Measurements from ENCODE around the gene PLEKHH2. TPM values are rescaled to one million over a fixed set of nuclear protein-coding genes. Genes with fewer than 3 reads are reported as not detected.

The PLEKHH2 gene
- total and polyA plus RNA-seq, 2 experiments from 2014 or later = 5.4 to 6.7 TPM

- no peak overlapping the region for H3K27ac Mint-ChIP-seq
- H3K27ac ChIP-seq (ENCODE audit: low read depth) = no peak overlapping the region
Observed at GRCh38 chr2:43737855-43738254, 100.8 kb downstream of the PLEKHH2 start.

More at GRCh38 chr2:43737855-43738254, 100.8 kb downstream of the PLEKHH2 start:
- Histone ChIP-seq H3F3A (replicated peaks; ENCODE audit: low read depth) (no peaks in the 10 kb centered on the region), H3K36me3 (ENCODE audit: insufficient read depth) (no peaks in the 10 kb centered on the region), H4K20me1 (replicated peaks; ENCODE audit: insufficient read depth) (no peaks in the 10 kb centered on the region), H3K27me3 (ENCODE audit: insufficient read depth) (no peaks in the 10 kb centered on the region), H3K9me2 (ENCODE audit: insufficient read depth) (no peaks in the 10 kb centered on the region), H3K4me3 (no peak overlapping the region), H2AFZ (no peak overlapping the region), H3K79me2 (replicated peaks; ENCODE audit: insufficient read depth) (no peaks in the 10 kb centered on the region), H3K4me2 (no peak overlapping the region), H3K4me1 (ENCODE audit: insufficient read depth) (no peaks in the 10 kb centered on the region)
- H3K27me3 Mint-ChIP-seq (ENCODE audit: insufficient read depth, low read depth, poor library complexity) = no peaks in the 10 kb centered on the region
- H3K4me1 Mint-ChIP-seq = peaks cover 5% of the 10 kb centered on the region; the same call in 2 of the 3 replicates
- no peak for TF ChIP-seq ZNF462 (CRISPR knock-in tag; IDR thresholded peaks at IDR 0.05)
- no peak for TF ChIP-seq ZNF114 (CRISPR knock-in tag; IDR thresholded peaks at IDR 0.05)
- no peak for TF ChIP-seq ZNF331 (CRISPR knock-in tag; IDR thresholded peaks at IDR 0.05; ENCODE audit: low read depth)
- no peak for TF ChIP-seq EZH2phosphoT487 (IDR thresholded peaks at IDR 0.05; ENCODE audit: unreplicated experiment)
- TF ChIP-seq STAT1 (IDR thresholded peaks at IDR 0.05; ENCODE audit: unreplicated experiment) = no peak
- TF ChIP-seq CTCF (conservative IDR thresholded peaks at IDR 0.05; ENCODE audit: low read depth in 2 of 2) = no peak
- no peak for TF ChIP-seq JUNB (IDR thresholded peaks at IDR 0.05; ENCODE audit: unreplicated experiment)
- no peak for TF ChIP-seq ETS1 (IDR thresholded peaks at IDR 0.05)
- TF ChIP-seq CREB1 (CRISPR knock-in tag; IDR thresholded peaks at IDR 0.05; ENCODE audit: low read depth) = no peak
- no peaks in the 10 kb centered on the region for H3K9me3 Mint-ChIP-seq
- no peak for DNase-seq (ENCODE audit: low spot score)
- H3K36me3 Mint-ChIP-seq (ENCODE audit: low read depth) = no peaks in the 10 kb centered on the region
- ATAC-seq = no peak
- no peak overlapping the region for H3K4me3 Mint-ChIP-seq
